GM19193 (cell line): ENCODE results near the gene PDE4D.

Source experiments
- POLR2A ChIP-seq: IDR thresholded peaks from 4 replicates; pipeline ENCODE4 v1.6.1; 2011; ENCODE audit not compliant: insufficient read depth, insufficient read length; ENCODE audit errors: extremely low read depth

The PDE4D gene

DNA sequence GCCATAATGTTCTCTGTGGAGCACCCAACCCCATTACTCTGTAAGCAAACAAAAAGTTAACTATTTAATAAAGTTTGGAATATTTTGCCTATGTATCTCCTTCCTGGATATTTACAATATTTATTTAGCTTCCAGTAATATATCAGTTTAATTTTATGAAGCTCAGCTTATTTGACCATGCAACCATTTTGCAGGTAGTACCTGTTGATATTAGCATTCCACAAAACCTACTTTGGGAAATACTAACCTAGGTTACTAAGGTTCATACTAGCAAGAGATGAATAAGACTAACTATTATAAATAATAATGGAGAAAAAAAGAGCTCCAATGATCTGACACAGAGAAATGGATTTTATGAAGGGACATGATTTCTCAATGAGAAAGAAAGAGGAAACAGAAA lies 506.4 kb downstream of the PDE4D start:
- no peak for TF ChIP-seq POLR2A

DNA sequence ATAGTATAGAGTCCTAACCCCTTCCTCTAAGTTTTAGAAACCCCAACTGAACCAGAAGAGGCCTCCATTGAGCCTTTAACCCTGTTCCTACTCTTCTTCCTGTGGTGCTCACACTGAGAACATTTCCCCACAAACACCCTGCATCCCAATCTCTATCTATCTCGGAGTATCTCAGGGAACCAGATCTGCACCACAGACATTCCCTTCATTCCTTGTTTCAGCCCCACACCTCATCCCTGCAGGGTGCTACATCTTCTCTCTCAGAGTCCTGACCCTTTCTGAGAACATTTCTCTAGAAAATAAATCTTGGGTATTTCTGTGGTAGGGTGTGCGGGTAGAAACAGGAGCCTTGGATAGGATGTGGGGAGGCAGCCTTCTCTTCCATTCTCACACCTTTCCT lies 507.8 kb downstream of the PDE4D start:
- TF ChIP-seq POLR2A, result no peak

DNA sequence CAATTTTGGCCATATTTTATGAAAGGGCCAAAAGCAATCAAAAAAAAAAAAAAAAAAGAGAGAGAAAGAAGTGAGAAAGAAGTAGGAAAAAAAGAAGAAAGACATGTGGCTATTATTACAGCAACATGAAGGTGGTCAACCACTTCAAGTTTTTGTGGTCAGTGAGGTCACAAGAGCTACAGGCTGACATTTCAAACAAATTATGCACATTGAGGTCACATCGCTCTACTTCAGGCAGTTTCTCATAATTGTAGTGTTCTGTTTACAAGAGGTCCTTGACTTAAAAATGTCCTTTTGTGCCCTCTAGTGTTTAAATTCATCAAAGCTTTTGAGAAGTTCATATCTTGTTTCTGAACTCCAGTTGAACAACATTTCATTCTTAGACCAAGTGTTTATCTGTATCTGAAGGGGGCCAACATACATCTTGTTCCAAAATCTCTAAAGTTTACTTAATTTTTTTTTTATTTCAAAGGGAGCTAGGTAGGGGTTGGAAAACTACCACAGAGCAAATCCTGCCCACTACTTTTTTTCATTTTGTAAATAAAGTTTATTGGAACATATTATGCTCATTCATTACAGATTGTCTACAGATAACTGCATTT lies 513.1 kb downstream of the PDE4D start:
- TF ChIP-seq POLR2A, result no peak

DNA sequence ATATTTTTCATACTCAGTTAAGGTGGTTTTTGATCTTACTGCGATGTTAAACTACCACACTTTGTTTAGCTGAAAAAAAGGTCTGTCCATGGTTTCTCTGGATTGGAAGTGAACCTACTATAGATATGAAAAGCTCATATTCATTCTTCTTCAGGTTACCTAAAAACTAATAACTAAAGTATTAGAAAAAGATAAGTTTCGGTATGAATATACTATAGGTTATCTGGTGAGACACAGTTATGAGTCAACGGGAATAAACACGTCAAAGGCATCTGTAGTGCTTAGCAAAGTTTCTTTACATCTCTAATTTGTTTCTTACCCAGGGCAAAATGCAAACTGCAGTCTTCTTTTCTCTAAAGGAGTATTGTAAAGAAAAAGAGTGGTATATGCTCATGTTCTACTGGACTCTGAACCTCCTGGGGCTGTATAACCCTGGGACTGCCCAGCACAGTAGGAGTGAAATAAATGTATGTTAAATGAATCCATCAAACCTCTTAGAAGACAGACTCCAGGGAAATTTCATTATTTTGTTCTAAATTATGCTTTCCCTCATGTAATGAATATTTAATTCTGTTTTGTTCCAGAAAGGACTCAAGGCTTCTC lies 521.9 kb downstream of the PDE4D start:
- no peak for TF ChIP-seq POLR2A

DNA sequence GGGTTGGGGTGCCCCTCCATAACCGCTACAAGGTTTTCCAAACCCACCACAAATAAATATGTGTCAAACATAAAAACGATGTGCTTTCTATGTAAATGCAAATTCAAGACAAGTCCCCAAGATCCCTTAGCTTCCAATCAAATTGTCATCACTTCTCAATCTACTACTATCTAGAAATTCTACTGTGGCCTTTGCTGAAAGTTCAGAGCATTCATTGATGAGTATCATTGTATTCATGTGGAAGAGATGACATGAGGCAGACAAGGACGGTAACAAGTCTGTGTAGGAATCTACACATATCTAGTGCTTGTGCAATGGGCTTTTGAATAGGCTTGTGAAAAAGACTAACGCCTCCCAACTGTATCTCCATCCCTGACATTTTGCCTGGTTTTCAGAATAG lies 524.6 kb downstream of the PDE4D start:
- no peak for TF ChIP-seq POLR2A

DNA sequence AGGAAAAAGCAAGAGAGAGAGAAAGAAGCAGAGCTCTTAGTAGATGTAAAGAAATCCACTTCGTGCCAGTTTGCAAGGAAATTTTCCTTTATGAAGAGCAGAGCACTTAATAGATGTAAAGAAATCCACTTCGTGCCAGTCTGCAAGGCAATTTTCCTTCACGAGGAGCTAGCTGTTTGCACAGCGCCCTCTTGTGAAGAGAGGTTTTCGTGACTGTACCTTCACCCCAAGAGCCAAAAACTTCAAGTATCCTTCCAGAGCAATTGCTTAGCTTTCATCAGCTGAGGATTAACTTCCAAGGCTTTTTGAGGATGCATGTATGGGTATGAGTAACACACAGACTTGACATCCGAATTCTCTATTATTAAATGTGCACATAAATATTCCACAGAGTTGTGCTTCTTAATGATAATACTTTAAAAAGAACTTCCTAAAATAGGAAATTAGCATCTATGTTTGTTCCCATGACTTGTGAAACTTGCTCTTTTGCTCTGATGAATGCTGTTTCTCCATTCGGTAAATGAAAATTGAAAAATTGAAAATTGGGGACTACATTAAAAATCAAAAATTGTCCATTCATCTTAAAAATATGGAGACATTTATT lies 525.6 kb downstream of the PDE4D start:
- no peak for TF ChIP-seq POLR2A

DNA sequence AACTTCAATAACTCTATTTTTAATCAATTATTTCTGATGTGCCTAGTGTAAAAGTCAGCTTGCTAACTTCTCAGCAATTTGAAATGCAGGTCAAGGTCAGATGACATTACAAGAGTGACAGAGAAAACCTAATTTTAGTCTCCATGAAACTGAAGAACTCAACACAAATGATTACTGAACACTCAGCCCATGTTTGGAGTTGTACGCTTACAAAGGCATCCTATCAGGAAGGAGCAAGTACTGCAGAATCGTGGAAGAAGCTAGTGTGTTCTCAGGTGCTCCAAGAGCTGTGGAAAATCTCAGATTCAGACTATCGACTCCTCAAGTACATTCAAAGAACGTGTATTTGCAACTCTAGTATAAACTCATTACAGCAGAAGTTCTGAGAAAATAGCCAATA lies 526.7 kb downstream of the PDE4D start:
- no peak for TF ChIP-seq POLR2A

DNA sequence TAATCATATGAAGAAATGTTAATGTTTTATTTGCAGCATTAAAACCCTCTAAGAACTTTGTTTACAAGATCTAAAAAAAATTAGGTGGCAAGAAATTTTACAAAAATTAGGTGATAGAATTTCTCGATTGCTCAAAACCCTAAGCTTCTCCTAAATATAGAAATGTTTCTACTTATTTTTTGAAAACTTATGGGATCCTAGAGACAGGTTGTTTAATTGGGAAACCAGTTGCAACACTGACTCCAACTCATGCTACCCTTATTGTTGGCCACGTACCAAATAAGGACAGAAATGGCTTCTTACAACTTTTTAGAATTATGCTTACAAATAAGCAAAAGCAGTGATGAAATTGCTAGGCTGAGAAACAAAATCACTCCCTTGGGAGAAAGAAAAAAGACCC lies 531.1 kb downstream of the PDE4D start:
- TF ChIP-seq POLR2A, result no peak

DNA sequence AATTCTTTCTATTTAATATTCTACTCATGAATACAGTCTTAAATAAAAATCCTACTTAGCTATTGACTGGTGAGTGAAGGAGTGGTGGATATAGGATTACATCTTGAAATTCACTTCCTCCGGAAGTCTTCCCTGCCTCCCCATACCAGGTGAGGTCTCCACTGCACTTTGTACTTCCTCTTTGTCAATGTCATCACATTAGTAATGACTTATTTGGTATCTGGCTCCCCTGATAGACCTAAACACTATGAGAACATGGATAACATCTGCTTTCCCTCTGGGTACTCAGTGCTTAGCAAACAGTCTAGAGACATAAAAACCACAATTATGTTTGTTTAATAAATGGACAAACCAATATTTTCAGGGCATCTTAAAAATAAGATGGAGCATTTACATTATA lies 532.1 kb downstream of the PDE4D start:
- no peak for TF ChIP-seq POLR2A

DNA sequence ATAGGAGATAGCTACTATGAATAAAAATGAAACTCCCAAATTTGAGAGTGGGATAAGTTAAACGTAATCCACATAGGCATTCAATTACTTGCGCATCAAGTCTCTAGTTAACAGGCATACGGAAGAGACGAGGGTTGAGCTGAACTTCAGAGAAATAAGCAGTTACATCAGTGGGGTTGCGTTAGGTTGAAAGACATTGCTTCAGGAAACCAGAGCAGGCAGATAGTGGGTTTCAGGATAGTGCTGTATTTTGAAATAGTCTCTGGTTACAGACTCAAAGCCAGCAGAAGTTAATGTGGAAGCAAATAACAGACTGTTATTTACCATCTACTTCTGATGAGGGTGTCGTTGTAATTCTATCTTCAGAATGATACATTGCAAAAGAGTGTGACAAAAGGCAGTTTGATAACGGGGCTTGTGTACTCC lies 533.4 kb downstream of the PDE4D start:
- TF ChIP-seq POLR2A, result no peak

DNA sequence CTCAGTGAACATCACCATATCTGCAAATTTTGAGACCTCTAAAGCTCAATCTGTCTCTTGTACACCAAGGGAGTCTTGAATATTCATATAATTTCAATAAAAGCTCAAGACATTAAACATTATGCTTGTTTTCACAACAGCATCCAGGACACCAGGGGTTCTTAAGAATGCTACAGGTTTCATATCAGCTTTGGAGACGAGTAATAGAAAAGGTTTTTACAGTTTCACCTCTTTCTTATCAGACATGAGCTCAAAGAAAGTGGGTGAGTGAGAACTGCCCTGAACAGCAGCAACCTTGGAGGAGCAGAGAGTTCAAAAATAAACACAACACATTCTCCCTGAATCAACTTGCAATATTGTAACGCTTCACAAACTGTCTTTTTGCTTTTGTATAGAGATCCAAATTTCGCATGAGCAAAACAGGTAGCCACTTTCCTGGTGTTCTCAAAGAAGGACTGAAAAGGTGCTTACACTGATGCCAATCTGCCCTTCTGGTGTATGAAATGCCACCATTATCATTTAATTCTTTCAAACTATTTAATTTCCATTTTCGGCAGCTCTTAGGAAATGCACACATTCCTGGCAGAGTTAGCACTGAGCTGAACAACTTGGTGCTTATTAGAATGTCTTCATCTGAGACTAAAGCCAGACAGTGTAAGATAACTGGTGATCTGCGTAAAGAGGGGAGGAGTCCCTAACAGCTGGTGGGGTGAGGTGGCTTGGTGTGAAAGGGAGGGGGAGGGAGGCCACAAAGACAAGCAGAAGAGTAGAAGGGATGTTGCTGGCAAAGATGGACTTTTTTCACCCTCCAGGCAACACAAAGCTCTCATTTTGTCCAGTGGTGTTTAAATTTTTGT lies 535.3 kb downstream of the PDE4D start:
- no peak for TF ChIP-seq POLR2A

DNA sequence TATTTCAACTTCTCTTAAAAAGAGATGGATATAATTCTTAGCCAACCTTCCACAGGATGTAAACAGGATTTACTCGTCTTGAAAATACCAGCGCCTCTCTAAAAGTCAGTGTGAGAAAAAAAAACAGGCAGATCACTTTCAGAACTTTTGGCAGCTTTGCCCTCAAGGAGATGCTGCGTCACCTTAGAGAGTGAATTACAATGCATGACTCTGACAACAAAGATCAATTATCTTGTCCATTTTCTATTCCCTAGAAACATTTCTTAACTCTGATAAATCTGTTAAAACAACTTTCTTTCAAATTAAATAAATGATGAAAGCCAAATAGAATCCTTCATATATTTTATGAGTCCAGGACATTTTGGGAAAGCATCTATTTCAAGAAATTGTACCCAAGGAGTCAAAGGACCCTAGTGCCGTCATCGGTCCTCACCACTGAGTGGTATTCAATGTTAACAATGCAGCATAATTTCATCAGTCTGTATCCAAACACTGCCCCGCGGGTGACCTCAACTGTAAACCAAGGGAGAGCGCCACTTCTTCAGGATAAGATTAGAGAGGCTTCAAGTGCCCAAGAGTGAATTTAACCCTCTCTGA lies 536.0 kb downstream of the PDE4D start:
- no peak for TF ChIP-seq POLR2A

DNA sequence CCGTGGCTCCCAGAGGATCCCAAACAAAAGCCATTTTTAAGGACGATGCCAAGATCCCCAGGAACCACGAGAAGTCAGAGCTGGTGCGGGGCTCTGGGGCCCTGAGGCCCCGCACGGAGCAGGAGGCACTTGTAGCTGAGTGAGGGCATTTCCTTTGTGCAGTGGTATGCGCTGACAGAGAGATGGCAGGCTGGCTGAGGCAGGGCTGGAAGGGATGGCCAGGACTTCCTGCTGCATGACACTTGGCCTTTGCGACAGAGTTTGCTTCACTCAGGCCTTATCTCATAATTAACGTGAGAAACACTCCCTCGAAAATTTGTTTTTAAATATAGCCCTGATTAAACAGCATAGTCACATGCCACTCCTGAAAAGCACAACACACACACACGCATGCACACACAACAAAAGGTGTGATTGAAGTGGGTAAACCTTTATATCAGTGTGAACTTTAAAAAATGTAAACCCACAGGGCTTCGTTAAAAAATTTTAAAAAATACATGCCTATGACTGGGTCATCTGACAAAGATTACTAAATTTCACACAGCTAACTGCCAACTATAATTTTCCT lies 536.6 kb downstream of the PDE4D start:
- no peak for TF ChIP-seq POLR2A

DNA sequence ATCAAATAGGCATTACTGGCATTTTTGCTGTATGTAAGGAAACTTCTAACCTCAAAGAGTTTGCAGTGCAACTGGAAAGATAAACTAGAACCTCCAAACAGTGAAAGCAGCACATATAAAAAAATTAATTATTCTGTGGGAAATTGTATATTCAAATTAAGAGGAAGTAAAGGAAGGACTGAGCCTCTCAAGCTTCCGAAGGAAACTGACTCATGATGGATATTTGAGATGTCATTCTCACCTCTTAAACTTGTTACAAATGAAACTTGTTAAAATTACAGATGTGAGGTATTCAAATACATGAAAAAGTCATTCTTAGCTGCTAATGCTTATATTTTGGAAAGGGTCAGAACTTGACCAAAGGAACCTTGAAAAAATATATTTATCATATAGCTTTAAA lies 538.7 kb downstream of the PDE4D start:
- no peak for TF ChIP-seq POLR2A

DNA sequence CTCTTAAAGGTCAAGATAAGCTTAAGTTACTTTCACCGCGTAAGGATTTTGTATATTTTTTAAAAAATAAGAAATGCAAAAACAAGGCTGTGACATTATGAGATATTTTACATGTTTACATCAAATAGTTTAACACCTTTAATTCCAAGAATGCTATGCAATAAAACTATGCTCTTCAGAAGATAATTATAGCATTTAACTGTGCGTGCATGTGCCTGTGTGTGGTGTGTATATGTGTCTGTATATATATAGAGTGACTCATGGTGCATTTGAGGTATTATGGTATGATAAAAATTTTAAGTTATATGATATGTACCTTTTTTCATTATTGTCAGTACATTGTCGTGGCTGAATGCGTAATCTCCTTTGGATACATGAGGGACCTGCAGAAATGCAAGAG lies 539.3 kb downstream of the PDE4D start:
- no peak for TF ChIP-seq POLR2A
